Measurements from ENCODE around the gene WDR83. TPM values are rescaled to one million over a fixed set of nuclear protein-coding genes. Genes with fewer than 3 reads are reported as not detected.

Gene WDR83
- total RNA-seq, 4 donors from 2014 or later = 1.5 to 24.7 (median 8.5) TPM

GRCh38 chr19:12681074-12681987 is 14.7 kb downstream of the WDR83 start, which contains the start of gene DHPS:
Gene DHPS, minus strand, starts transcription at chr19:12681880. Its CDS starts 114 bp downstream, at chr19:12681766.
- Histone ChIP-seq H3K4me1 (no peaks in the 10 kb centered on the region), H3K4me3 (peak within 1 kb of the TSS; percentile 93 to 96), H3K27me3 (no peaks in the 10 kb centered on the region), H3K36me3 (no peaks in the 10 kb centered on the region), H3K27ac (peak within 1 kb of the TSS; percentile 88 to 98), H3K9me3 (no peaks in the 10 kb centered on the region)
- DNase-seq = peak; percentile 89 to 96
- peak; percentile 15 to 53 for TF ChIP-seq POLR2A (IDR thresholded peaks at IDR 0.05)
- TF ChIP-seq, protein P1, sequence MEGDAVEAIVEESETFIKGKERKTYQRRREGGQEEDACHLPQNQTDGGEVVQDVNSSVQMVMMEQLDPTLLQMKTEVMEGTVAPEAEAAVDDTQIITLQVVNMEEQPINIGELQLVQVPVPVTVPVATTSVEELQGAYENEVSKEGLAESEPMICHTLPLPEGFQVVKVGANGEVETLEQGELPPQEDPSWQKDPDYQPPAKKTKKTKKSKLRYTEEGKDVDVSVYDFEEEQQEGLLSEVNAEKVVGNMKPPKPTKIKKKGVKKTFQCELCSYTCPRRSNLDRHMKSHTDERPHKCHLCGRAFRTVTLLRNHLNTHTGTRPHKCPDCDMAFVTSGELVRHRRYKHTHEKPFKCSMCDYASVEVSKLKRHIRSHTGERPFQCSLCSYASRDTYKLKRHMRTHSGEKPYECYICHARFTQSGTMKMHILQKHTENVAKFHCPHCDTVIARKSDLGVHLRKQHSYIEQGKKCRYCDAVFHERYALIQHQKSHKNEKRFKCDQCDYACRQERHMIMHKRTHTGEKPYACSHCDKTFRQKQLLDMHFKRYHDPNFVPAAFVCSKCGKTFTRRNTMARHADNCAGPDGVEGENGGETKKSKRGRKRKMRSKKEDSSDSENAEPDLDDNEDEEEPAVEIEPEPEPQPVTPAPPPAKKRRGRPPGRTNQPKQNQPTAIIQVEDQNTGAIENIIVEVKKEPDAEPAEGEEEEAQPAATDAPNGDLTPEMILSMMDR (IDR thresholded peaks at IDR 0.05) = peak in 1 of 4 experiments; percentile 19
- intact Hi-C loops (cut with DNase I; ENCODE audit: low total_unique reads) = no loop called here

DNA sequence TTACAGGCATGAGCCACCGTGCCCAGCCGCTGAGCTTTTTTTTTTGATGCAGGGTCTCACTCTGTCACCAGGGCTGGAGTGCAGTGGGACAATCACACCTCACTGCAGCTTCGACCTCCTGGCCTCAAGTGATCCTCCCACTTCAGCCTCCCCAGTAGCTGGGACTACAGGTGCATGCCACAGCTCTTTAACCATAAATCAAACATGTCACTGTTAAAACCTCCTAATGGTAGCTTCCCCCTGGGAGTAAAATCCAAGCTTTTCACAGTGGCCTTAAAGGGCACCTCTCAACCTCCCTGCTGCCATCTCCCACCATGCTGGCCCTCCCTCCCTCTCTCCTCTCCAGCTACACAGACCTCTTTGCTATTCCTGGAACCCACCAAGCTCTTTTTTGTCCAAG is 19.2 kb downstream of the WDR83 start:
- Histone ChIP-seq H3K4me1 (no peaks in the 10 kb centered on the region), H3K27ac (no peak overlapping the region), H3K36me3 (no peaks in the 10 kb centered on the region), H3K27me3 (no peaks in the 10 kb centered on the region), H3K9me3 (no peaks in the 10 kb centered on the region), H3K4me3 (no peak overlapping the region)
- intact Hi-C loops (cut with DNase I; ENCODE audit: low total_unique reads) = no loop called here
- TF ChIP-seq, protein P1 (IDR thresholded peaks at IDR 0.05) = no peak
- TF ChIP-seq POLR2A (IDR thresholded peaks at IDR 0.05) = no peak
- no peak for DNase-seq

GRCh38 chr19:12687496-12688196 is 21.0 kb downstream of the WDR83 start, which contains the start of gene GNG14:
Gene GNG14, plus strand, starts transcription at chr19:12687998. Its CDS starts 51 bp downstream, at chr19:12688049.
- Histone ChIP-seq H3K4me3 (no peak within 1 kb of the TSS), H3K27me3 (no peaks in the 10 kb centered on the region), H3K9me3 (no peaks in the 10 kb centered on the region), H3K36me3 (no peaks in the 10 kb centered on the region), H3K4me1 (no peaks in the 10 kb centered on the region), H3K27ac (no peak within 1 kb of the TSS)
- TF ChIP-seq, protein P1 (IDR thresholded peaks at IDR 0.05) = no peak
- no peak for TF ChIP-seq POLR2A (IDR thresholded peaks at IDR 0.05)
- intact Hi-C loops (cut with DNase I; ENCODE audit: low total_unique reads) = no loop called here
- DNase-seq = no peak

- Histone ChIP-seq H3K27me3 (no peaks in the 10 kb centered on the region), H3K27ac (no peak overlapping the region), H3K4me1 (no peaks in the 10 kb centered on the region), H3K9me3 (no peaks in the 10 kb centered on the region), H3K4me3 (no peak overlapping the region), H3K36me3 (no peaks in the 10 kb centered on the region)
- intact Hi-C loops (cut with DNase I; ENCODE audit: low total_unique reads) = no loop called here
- TF ChIP-seq POLR2A (IDR thresholded peaks at IDR 0.05) = no peak
- TF ChIP-seq, protein P1 (IDR thresholded peaks at IDR 0.05) = no peak
- no peak for DNase-seq
These were observed 22.4 kb downstream of the WDR83 start for GRCh38 chr19:12689012-12689411.

Measured in uterus (tissue), 4 donors.